Endometrium (tissue), 2 donors: ENCODE measurements around the gene PAQR5.
"Not testable (repeated sequence)": the region's sequence is repeated elsewhere in the genome, so short reads cannot be mapped to it uniquely, and the experiment has no call there.

Experiments
- FAIRE-seq: peaks from 2 replicates; lab custom pipeline; 2012; peaks lifted over from hg19 to GRCh38; lab: Jason Lieb, UNC
- donor health status: control.
- donor health status: control.

The PAQR5 gene

GRCh38 chr15:69298697-69299441, at the start of gene PAQR5:
Gene PAQR5 (plus strand): TSS chr15:69298912. CDS start chr15:69360081, 61,169 bp downstream.
- no peak for FAIRE-seq

- no peak for FAIRE-seq
Observed at GRCh38 chr15:69253156-69253555, 45.6 kb upstream of the PAQR5 start.

GRCh38 chr15:69265347-69265955, 33.3 kb upstream of the PAQR5 start:
- peak; percentile 18 for FAIRE-seq

- FAIRE-seq = no peak
Observed at GRCh38 chr15:69271217-69271616, 27.5 kb upstream of the PAQR5 start.

GRCh38 chr15:69272139-69272538, 26.6 kb upstream of the PAQR5 start:
- no peak for FAIRE-seq

- FAIRE-seq = no peak
Observed at GRCh38 chr15:69272891-69273290, 25.8 kb upstream of the PAQR5 start.

GRCh38 chr15:69275074-69275670, 23.5 kb upstream of the PAQR5 start:
- no peak for FAIRE-seq

- FAIRE-seq = no peak
Observed at GRCh38 chr15:69275933-69276560, 22.7 kb upstream of the PAQR5 start.

GRCh38 chr15:69277316-69277715, 21.4 kb upstream of the PAQR5 start:
- FAIRE-seq = no peak

- FAIRE-seq = no peak
Observed at GRCh38 chr15:69279636-69280035, 19.1 kb upstream of the PAQR5 start.

GRCh38 chr15:69280783-69281182, 17.9 kb upstream of the PAQR5 start:
- FAIRE-seq = no peak

- FAIRE-seq = no peak
Observed at GRCh38 chr15:69282104-69282743, 16.5 kb upstream of the PAQR5 start.

- FAIRE-seq = no peak
Observed at GRCh38 chr15:69285834-69286233, 12.9 kb upstream of the PAQR5 start.

- FAIRE-seq = no peak
Observed at GRCh38 chr15:69288011-69288410, 10.7 kb upstream of the PAQR5 start.

- FAIRE-seq = no peak
Observed at GRCh38 chr15:69288531-69289341, 10.0 kb upstream of the PAQR5 start.

- FAIRE-seq = no peak
Observed at GRCh38 chr15:69289342-69290146, 9.2 kb upstream of the PAQR5 start.

- no peak for FAIRE-seq
Observed at GRCh38 chr15:69290346-69291164, 8.2 kb upstream of the PAQR5 start.

- not testable (repeated sequence) for FAIRE-seq
Observed at GRCh38 chr15:69291651-69292050, 7.1 kb upstream of the PAQR5 start.

- no peak for FAIRE-seq
Observed at GRCh38 chr15:69292826-69293420, 5.8 kb upstream of the PAQR5 start.
